GM19025 (cell line): Measurements from ENCODE around the gene NDUFS7.
"Not testable (repeated sequence)": the region's sequence is repeated elsewhere in the genome, so short reads cannot be mapped to it uniquely, and the experiment has no call there.

Experiments
- ATAC-seq: cut with Tn5 transposase; IDR thresholded peaks from one replicate; pipeline ENCODE4 v1.9.1; 2021; ENCODE audit warnings: mild to moderate bottlenecking, low read depth, moderate library complexity; ENCODE audit not compliant: unreplicated experiment

The NDUFS7 gene

GRCh38 chr19:1428738-1429391 is 45.2 kb downstream of the NDUFS7 start:
- ATAC-seq, result no peak

GRCh38 chr19:1429750-1430149 is 46.0 kb downstream of the NDUFS7 start:
- ATAC-seq, result no peak

- ATAC-seq, result no peak
These were observed 46.5 kb downstream of the NDUFS7 start for GRCh38 chr19:1430246-1430645.

- no peak for ATAC-seq
These were observed 48.2 kb downstream of the NDUFS7 start for GRCh38 chr19:1431759-1432506.

- ATAC-seq, result no peak
These were observed 48.8 kb downstream of the NDUFS7 start for GRCh38 chr19:1432507-1432887.

- no peak for ATAC-seq
These were observed 49.7 kb downstream of the NDUFS7 start for GRCh38 chr19:1433119-1434039.

GRCh38 chr19:1434040-1434366 is 50.3 kb downstream of the NDUFS7 start:
- ATAC-seq, result no peak

- no peak for ATAC-seq
These were observed 50.9 kb downstream of the NDUFS7 start for GRCh38 chr19:1434577-1435060.

GRCh38 chr19:1435378-1435989 is 51.8 kb downstream of the NDUFS7 start:
- ATAC-seq, result no peak

GRCh38 chr19:1437609-1438008 is 53.9 kb downstream of the NDUFS7 start:
- no peak for ATAC-seq

GRCh38 chr19:1438035-1438932 is 54.6 kb downstream of the NDUFS7 start, which contains the start of gene RPS15:
Gene RPS15, plus strand, starts transcription at chr19:1438396. Its CDS starts 30 bp downstream, at chr19:1438426.
- peak; percentile 64 for ATAC-seq

- no peak for ATAC-seq
These were observed 55.2 kb downstream of the NDUFS7 start for GRCh38 chr19:1438933-1439354.

GRCh38 chr19:1439525-1440417 is 56.1 kb downstream of the NDUFS7 start:
- ATAC-seq, result not testable (repeated sequence)

- no peak for ATAC-seq
These were observed 56.7 kb downstream of the NDUFS7 start for GRCh38 chr19:1440418-1440801.

GRCh38 chr19:1441022-1441426 is 57.3 kb downstream of the NDUFS7 start:
- no peak for ATAC-seq

GRCh38 chr19:1441677-1442438 is 58.2 kb downstream of the NDUFS7 start:
- ATAC-seq, result no peak
